ENCODE data around the gene PPP1R36. TPM values are rescaled to one million over a fixed set of nuclear protein-coding genes. Genes with fewer than 3 reads are reported as not detected.

Gene PPP1R36
- total RNA-seq, 1 experiment from 2014 or later = 0.50 TPM

DNA sequence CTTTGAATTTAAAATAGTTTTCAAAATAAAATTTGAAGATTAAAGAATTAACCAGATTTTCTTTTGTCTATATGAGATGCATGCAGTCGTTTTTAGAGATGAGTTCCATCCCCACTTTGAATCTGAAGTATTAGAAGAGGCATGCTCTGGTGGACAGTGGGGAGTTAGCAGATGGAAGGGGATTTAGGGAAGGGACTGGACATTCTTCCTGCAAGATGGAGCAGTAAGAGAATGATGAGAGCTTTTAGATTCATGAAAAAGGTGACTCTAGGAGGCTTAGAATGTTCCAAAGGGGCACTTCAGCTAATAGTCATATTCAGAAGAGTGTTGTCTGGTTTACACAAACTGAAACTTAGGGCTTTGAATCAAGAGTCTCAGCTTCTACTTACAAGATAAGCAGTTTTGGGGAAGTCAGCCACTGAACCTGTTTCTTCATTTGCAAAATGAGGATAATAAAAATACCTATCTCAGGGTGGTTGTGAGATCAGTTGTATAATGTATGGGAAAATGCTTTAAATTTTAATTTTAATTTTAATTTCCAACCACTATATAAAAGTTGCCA, 41.5 kb upstream of the PPP1R36 start:
- H3K27ac Mint-ChIP-seq = no peak overlapping the region
- H3K4me2 ChIP-seq (ENCODE audit: insufficient read depth, insufficient read length, low read length) = no peak overlapping the region
- no peak overlapping the region for H3K27ac ChIP-seq (ENCODE audit: insufficient read length, low read depth, low read length)

More for the DNA sequence above, 41.5 kb upstream of the PPP1R36 start:
- Histone ChIP-seq H3T11ph (ENCODE audit: low read length) (no peak overlapping the region), H3K4me1 (ENCODE audit: insufficient read depth, low read length) (no peaks in the 10 kb centered on the region; the same call in 1 of the 2 replicates), H3K14ac (ENCODE audit: insufficient read depth, low read length) (no peak overlapping the region), H2AK5ac (ENCODE audit: insufficient read length, low read length) (no peak overlapping the region), H3K23ac (ENCODE audit: insufficient read length, low read depth, low read length) (no peak overlapping the region), H4K5ac (ENCODE audit: insufficient read length, low read depth, low read length) (no peak overlapping the region), H3K9ac (ENCODE audit: extremely low read depth, insufficient read length, low read length) (no peak overlapping the region), H2BK12ac (ENCODE audit: insufficient read length, low read depth, low read length) (no peak overlapping the region), H2BK15ac (ENCODE audit: low read depth, low read length) (no peak overlapping the region), H3K9me3 (ENCODE audit: control insufficient read depth, low read depth, low read length) (no peaks in the 10 kb centered on the region), H3K56ac (ENCODE audit: insufficient read length, low read depth, low read length) (no peak overlapping the region), H4K20me1 (ENCODE audit: control insufficient read depth, insufficient read depth, insufficient read length) (no peaks in the 10 kb centered on the region), H3K18ac (ENCODE audit: insufficient read length, low read depth, low read length) (no peak overlapping the region), H2BK5ac (ENCODE audit: insufficient read length, low read length) (no peak overlapping the region), H3K79me1 (ENCODE audit: insufficient read depth, low read depth, low read length, poor library complexity, severe bottlenecking) (no peaks in the 10 kb centered on the region), H3K23me2 (ENCODE audit: insufficient read length, low read depth, low read length, poor library complexity, severe bottlenecking) (peaks cover 8% of the 10 kb centered on the region), H4K91ac (ENCODE audit: insufficient read length, low read depth, low read length) (no peak overlapping the region), H2BK120ac (ENCODE audit: low read depth, low read length, poor library complexity, severe bottlenecking) (no peak overlapping the region), H2BK20ac (ENCODE audit: low read depth, low read length, poor library complexity, severe bottlenecking) (no peak overlapping the region), H4K8ac (replicated peaks; ENCODE audit: insufficient read length, low read depth, low read length) (no peak overlapping the region), H3K79me2 (ENCODE audit: insufficient read depth, low read length) (peaks cover 35% of the 10 kb centered on the region; the same call in 1 of the 2 replicates), H3K4ac (ENCODE audit: low read depth, low read length) (no peak overlapping the region), H3K27me3 (ENCODE audit: insufficient read depth, low read length) (no peaks in the 10 kb centered on the region), H2AFZ (ENCODE audit: low read length) (no peak overlapping the region)
- no peak for DNase-seq
- Mint-ChIP-seq H3K27me3 (ENCODE audit: low read depth) (no peaks in the 10 kb centered on the region), H3K4me1 (peaks cover 49 to 51% of the 10 kb centered on the region in 2 experiments), H3K9me3 (no peaks in the 10 kb centered on the region), H3K36me3 (ENCODE audit: insufficient read depth in 1 of 3, low read depth in 3 of 3) (peaks cover 0 to 7% (median 0%) of the 10 kb centered on the region in 3 experiments; a peak in 1 of 7 replicates), H3K4me3 (no peak overlapping the region; a peak in 1 of 5 replicates)
- TF ChIP-seq, protein P1, sequence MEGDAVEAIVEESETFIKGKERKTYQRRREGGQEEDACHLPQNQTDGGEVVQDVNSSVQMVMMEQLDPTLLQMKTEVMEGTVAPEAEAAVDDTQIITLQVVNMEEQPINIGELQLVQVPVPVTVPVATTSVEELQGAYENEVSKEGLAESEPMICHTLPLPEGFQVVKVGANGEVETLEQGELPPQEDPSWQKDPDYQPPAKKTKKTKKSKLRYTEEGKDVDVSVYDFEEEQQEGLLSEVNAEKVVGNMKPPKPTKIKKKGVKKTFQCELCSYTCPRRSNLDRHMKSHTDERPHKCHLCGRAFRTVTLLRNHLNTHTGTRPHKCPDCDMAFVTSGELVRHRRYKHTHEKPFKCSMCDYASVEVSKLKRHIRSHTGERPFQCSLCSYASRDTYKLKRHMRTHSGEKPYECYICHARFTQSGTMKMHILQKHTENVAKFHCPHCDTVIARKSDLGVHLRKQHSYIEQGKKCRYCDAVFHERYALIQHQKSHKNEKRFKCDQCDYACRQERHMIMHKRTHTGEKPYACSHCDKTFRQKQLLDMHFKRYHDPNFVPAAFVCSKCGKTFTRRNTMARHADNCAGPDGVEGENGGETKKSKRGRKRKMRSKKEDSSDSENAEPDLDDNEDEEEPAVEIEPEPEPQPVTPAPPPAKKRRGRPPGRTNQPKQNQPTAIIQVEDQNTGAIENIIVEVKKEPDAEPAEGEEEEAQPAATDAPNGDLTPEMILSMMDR (conservative IDR thresholded peaks at IDR 0.05) = no peak
- WGBS (ENCODE audit: extremely low coverage, insufficient read length, low lambda C conversion rate) = no CpG with 5 or more reads among the region's 1 CpG

Measured in H9 (cell line).